ENCODE results near the gene SYK. TPM values are rescaled to one million over a fixed set of nuclear protein-coding genes. Genes with fewer than 3 reads are reported as not detected.

Gene SYK
- total RNA-seq, 1 donor: not detected

DNA sequence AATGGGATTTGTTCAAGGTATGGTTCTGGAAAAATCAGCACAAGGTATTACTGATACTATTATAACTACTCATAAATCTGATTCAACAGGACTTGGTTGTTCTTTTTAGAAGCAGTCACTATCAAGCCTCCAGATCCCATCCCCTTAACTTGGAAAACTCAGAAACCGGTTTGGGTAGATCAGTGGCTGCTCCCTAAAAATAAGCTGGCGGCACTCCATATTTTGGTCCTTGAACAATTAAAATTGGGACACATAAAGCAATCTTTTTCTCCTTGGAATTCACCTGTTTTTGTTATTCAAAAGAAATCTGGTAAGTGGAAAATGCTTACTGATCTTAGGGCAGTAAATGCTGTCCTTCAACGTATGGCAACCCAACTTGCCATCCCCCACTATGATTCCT lies 104.2 kb downstream of the SYK start:
- DNase-seq (ENCODE audit: low read depth): no peak
- no peak for TF ChIP-seq CTCF (IDR thresholded peaks at IDR 0.05; ENCODE audit: insufficient read depth, low read depth, low read length)
- H3K4me3 ChIP-seq (ENCODE audit: low read depth, low read length): no peak overlapping the region

DNA sequence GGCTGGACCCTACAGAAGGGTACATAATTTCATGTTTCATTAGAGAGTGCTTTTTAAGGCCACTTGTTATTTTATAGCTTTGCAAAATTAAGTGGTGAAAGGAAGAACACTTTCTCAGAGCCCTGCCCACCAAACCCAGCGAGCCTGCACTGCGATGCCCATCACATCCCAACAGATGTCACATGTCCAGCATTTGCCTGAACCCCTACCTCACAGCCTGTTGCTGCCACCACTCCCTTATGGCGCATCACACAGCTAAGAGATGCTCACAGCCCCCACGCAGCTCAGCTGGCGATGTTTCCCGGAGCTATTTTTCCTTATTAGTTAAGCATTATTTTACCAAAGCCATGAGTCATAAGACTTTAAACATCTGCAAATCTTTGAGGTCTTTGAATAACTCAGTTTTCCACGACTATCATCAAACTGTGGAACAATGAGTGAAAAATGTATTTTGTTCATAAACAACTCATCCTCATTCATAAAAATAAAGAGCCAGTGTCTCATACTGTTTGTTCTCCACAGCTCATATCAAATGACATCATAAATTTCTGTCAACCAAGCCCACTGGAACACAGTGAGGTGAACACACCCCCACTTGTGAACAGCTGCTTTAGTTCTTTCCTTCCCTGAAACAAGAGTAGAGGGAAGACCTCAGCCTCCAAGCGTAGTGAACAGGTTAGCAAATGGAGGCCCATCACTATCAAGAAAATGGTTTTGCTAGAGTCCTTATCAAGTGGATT lies 104.9 kb downstream of the SYK start:
- DNase-seq (ENCODE audit: low read depth): no peak
- H3K4me3 ChIP-seq (ENCODE audit: low read depth, low read length): no peak overlapping the region
- no peak for TF ChIP-seq CTCF (IDR thresholded peaks at IDR 0.05; ENCODE audit: insufficient read depth, low read depth, low read length)

- H3K4me3 ChIP-seq (ENCODE audit: low read depth, low read length): no peak overlapping the region
- no peak for TF ChIP-seq CTCF (IDR thresholded peaks at IDR 0.05; ENCODE audit: insufficient read depth, low read depth, low read length)
- no peak for DNase-seq (ENCODE audit: low read depth)
Measured at GRCh38 chr9:90907056-90907445, 105.4 kb downstream of the SYK start.

DNA sequence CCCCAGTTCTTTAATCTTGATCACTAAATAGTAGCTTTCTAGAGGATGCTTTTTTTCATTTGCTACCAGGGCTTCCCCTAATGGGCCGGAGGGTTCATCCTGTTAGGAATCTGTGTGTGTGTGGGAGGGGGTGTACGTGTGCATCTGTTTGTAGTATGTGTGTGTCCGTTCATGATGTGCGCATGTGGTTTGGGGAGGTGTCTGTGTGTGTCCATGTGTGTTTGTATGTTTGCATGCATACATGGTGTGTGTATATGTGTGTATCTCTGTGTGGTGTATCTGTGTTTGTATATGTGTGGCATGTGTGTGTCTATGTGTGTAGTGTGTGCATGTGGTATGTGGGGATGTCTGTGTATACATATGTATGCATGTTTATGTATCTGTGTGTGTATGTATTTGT lies 106.2 kb downstream of the SYK start:
- TF ChIP-seq CTCF (IDR thresholded peaks at IDR 0.05; ENCODE audit: insufficient read depth, low read depth, low read length): no peak
- no peak overlapping the region for H3K4me3 ChIP-seq (ENCODE audit: low read depth, low read length)
- DNase-seq (ENCODE audit: low read depth): no peak

- no peak for TF ChIP-seq CTCF (IDR thresholded peaks at IDR 0.05; ENCODE audit: insufficient read depth, low read depth, low read length)
- no peak overlapping the region for H3K4me3 ChIP-seq (ENCODE audit: low read depth, low read length)
- DNase-seq (ENCODE audit: low read depth): no peak
Measured at GRCh38 chr9:90909225-90909624, 107.6 kb downstream of the SYK start.

- no peak for TF ChIP-seq CTCF (IDR thresholded peaks at IDR 0.05; ENCODE audit: insufficient read depth, low read depth, low read length)
- H3K4me3 ChIP-seq (ENCODE audit: low read depth, low read length): no peak overlapping the region
- no peak for DNase-seq (ENCODE audit: low read depth)
Measured at GRCh38 chr9:90909747-90910283, 108.2 kb downstream of the SYK start.

DNA sequence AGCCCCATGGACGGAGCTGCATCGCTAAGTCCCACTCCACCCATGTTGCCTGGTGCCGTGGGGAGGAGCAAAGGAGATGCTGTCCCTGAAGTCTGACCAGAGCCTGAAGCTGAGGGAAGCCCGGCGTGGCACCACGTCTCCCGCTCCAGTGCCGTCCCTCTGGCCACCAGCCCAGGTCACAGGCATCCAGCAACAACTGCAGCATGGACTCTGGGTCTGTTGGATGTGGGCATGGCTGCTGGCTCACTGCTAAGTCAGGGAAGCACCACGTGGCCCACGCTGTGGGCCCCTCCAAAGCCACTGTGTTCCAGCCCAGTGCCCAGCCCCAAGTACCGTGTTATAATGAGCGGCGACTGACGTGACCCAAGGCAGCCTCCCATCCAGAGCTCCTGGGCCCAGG lies 112.6 kb downstream of the SYK start:
- no peak for TF ChIP-seq CTCF (IDR thresholded peaks at IDR 0.05; ENCODE audit: insufficient read depth, low read depth, low read length)
- DNase-seq (ENCODE audit: low read depth): no peak
- no peak overlapping the region for H3K4me3 ChIP-seq (ENCODE audit: low read depth, low read length)

All from fibroblast of villous mesenchyme (primary cell).